Keratinocyte (primary cell): ENCODE results near the gene ZNF43. TPM values are rescaled to one million over a fixed set of nuclear protein-coding genes. Genes with fewer than 3 reads are reported as not detected.
"Not testable (repeated sequence)": the region's sequence is repeated elsewhere in the genome, so short reads cannot be mapped to it uniquely, and the experiment has no call there.

Experiments
- DNase-seq: peaks from one replicate; pipeline ENCODE4 v3.0.0-alpha.2; 2011; ENCODE audit warnings: low read depth, missing footprints, low spot score
- FAIRE-seq: peaks from 2 replicates; lab custom pipeline; 2011; peaks lifted over from hg19 to GRCh38; lab: Jason Lieb, UNC
- H2AFZ ChIP-seq: 2 replicates; pipeline ENCODE4 v1.6.0; 2012; ENCODE audit warnings: low read length, control low read depth, inconsistent platforms; ENCODE audit not compliant: control insufficient read depth
- H3K27ac ChIP-seq: 2 replicates; pipeline ENCODE4 v1.5.1; 2011; ENCODE audit warnings: low read length; ENCODE audit not compliant: control insufficient read depth, insufficient read depth
- H3K27me3 ChIP-seq: 3 replicates; pipeline ENCODE4 v1.6.0; 2011; ENCODE audit warnings: low read length; ENCODE audit not compliant: control insufficient read depth, insufficient read depth; ENCODE audit errors: extremely low read depth
- H3K36me3 ChIP-seq, 2 experiments: 2 replicates in 1 of 2; 3 replicates in 1 of 2; pipeline ENCODE4 v1.5.1; 2011; ENCODE audit warnings: low read length in 2 of 2, mild to moderate bottlenecking in 1 of 2; ENCODE audit not compliant: control insufficient read depth in 2 of 2, insufficient read depth in 2 of 2; ENCODE audit errors: extremely low read depth in 1 of 2
- H3K4me1 ChIP-seq: 3 replicates; pipeline ENCODE4 v1.5.1; 2011; ENCODE audit warnings: low read length; ENCODE audit not compliant: control insufficient read depth, insufficient read depth; ENCODE audit errors: extremely low read depth
- H3K4me2 ChIP-seq: 3 replicates; pipeline ENCODE4 v1.6.0; 2011; ENCODE audit warnings: low read depth, low read length; ENCODE audit not compliant: control insufficient read depth, insufficient read depth; ENCODE audit errors: extremely low read depth
- H3K4me3 ChIP-seq, 3 experiments: fragments of 200-600 bp in 1 of 3; sonication (generic) in 1 of 3; 2 replicates in 2 of 3; 3 replicates in 1 of 3; pipeline ENCODE4 v1.5.1; 2011 to 2016; ENCODE audit warnings: low read length in 3 of 3, mild to moderate bottlenecking in 3 of 3, control low read depth in 2 of 3, inconsistent platforms in 1 of 3, low read depth in 1 of 3, mixed read lengths in 1 of 3, mixed run types in 1 of 3, moderate library complexity in 1 of 3; ENCODE audit not compliant: control insufficient read depth in 2 of 3, insufficient read depth in 2 of 3; ENCODE audit errors: extremely low read depth in 1 of 3
- H3K79me2 ChIP-seq: 2 replicates; pipeline ENCODE4 v1.6.0; 2012; ENCODE audit warnings: low read length; ENCODE audit not compliant: control insufficient read depth, insufficient read depth
- H3K9ac ChIP-seq: 3 replicates; pipeline ENCODE4 v1.6.0; 2011; ENCODE audit warnings: low read length; ENCODE audit not compliant: control insufficient read depth, insufficient read depth; ENCODE audit errors: extremely low read depth
- H3K9me1 ChIP-seq: 3 replicates; pipeline ENCODE4 v1.6.0; 2011; ENCODE audit warnings: low read length; ENCODE audit not compliant: control insufficient read depth, insufficient read depth; ENCODE audit errors: extremely low read depth
- H3K9me3 ChIP-seq: 2 replicates; pipeline ENCODE4 v1.5.1; 2012; ENCODE audit warnings: low read depth, low read length; ENCODE audit not compliant: control insufficient read depth
- H4K20me1 ChIP-seq: 3 replicates; pipeline ENCODE4 v1.6.0; 2011; ENCODE audit warnings: low read length; ENCODE audit not compliant: control insufficient read depth, insufficient read depth; ENCODE audit errors: extremely low read depth
- EZH2 ChIP-seq: IDR thresholded peaks from one replicate; pipeline ENCODE4 v1.6.1; 2012; ENCODE audit warnings: inconsistent platforms, mild to moderate bottlenecking, low read length, moderate library complexity
- dilution Hi-C: fragments of 300-500 bp; cut with MboI; formaldehyde crosslinking; loops from one replicate; pipeline ENCODE4 v1.7.0; 2020; ENCODE audit warnings: low sequenced_read_pairs; ENCODE audit not compliant: extremely low pct_ligation_motif_present
- polyA plus RNA-seq, 5 experiments: library from polyadenylated mRNA; depleted of rRNA in 3 of 5; stranded (reverse) in 3 of 5; stranded (forward) in 1 of 5; unstranded in 1 of 5; fragments of >200 nt; gene quantifications; 1 replicate in 1 of 5; 2 replicates in 3 of 5; 3 replicates in 1 of 5; pipeline versions ENCODE4 v1.2.1 to v1.2.3, GENCODE V29; 2011 to 2012; ENCODE audit warnings: missing spikeins in 2 of 5, low read depth in 1 of 5, low replicate concordance in 1 of 5
- TF ChIP-seq, protein P1 (sequence below), 3 experiments: IDR thresholded peaks in 1 of 3; conservative IDR thresholded peaks in 1 of 3; optimal IDR thresholded peaks in 1 of 3; 2 replicates in 2 of 3; 3 replicates in 1 of 3; pipeline versions ENCODE3 to v1.5.1; 2011; ENCODE audit warnings: low read length in 3 of 3, mild to moderate bottlenecking in 3 of 3, moderate library complexity in 2 of 3, control low read depth in 1 of 3, inconsistent platforms in 1 of 3; ENCODE audit not compliant: insufficient read depth in 2 of 3; ENCODE audit errors: extremely low read depth in 1 of 3

Gene ZNF43
- polyA plus RNA-seq, 1 donor (not counting 4 experiments of a cell fraction or from before 2014, with no cell fraction given) = 3.3 TPM

DNA sequence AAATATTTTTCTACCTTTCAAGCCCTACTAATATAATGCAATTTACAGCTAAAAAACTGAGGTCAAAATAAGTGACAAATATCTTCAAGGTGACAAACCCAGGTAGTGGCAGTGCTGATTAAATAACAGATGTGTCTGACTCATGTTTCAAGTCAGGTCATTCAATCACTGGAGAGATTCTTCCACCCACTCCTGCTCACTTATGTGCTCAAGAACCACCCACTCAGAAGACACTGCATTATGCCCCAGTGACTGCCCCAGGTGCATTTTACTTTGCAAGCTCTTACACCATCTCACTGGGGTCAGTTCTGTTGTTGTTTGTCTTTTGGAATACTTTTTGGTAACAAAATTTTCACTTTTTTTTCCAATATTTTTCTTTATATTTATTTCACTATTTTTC lies 70.8 kb downstream of the ZNF43 start:
- no peaks in the 10 kb centered on the region for H3K27me3 ChIP-seq
- TF ChIP-seq, protein P1, sequence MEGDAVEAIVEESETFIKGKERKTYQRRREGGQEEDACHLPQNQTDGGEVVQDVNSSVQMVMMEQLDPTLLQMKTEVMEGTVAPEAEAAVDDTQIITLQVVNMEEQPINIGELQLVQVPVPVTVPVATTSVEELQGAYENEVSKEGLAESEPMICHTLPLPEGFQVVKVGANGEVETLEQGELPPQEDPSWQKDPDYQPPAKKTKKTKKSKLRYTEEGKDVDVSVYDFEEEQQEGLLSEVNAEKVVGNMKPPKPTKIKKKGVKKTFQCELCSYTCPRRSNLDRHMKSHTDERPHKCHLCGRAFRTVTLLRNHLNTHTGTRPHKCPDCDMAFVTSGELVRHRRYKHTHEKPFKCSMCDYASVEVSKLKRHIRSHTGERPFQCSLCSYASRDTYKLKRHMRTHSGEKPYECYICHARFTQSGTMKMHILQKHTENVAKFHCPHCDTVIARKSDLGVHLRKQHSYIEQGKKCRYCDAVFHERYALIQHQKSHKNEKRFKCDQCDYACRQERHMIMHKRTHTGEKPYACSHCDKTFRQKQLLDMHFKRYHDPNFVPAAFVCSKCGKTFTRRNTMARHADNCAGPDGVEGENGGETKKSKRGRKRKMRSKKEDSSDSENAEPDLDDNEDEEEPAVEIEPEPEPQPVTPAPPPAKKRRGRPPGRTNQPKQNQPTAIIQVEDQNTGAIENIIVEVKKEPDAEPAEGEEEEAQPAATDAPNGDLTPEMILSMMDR (optimal IDR thresholded peaks at IDR 0.05 in 1 of 3, IDR thresholded peaks at IDR 0.05 in 1 of 3, conservative IDR thresholded peaks at IDR 0.05 in 1 of 3; ENCODE audit: extremely low read depth in 1 of 3, insufficient read depth in 2 of 3, low read length in 3 of 3) = no peak
- dilution Hi-C loops = no loop called here
- no peaks in the 10 kb centered on the region for H4K20me1 ChIP-seq
- no peak overlapping the region for H3K4me3 ChIP-seq
- DNase-seq (no peak), FAIRE-seq (no peak)
- H3K79me2 ChIP-seq = peaks cover 16% of the 10 kb centered on the region
- H3K4me1 ChIP-seq = no peaks in the 10 kb centered on the region
- H3K9me3 ChIP-seq = no peaks in the 10 kb centered on the region
- no peak overlapping the region for H3K27ac ChIP-seq
- no peaks in the 10 kb centered on the region for H3K36me3 ChIP-seq
- H2AFZ ChIP-seq = no peak overlapping the region
- no peak overlapping the region for H3K9ac ChIP-seq
- no peak overlapping the region for H3K4me2 ChIP-seq
- no peaks in the 10 kb centered on the region for H3K9me1 ChIP-seq

DNA sequence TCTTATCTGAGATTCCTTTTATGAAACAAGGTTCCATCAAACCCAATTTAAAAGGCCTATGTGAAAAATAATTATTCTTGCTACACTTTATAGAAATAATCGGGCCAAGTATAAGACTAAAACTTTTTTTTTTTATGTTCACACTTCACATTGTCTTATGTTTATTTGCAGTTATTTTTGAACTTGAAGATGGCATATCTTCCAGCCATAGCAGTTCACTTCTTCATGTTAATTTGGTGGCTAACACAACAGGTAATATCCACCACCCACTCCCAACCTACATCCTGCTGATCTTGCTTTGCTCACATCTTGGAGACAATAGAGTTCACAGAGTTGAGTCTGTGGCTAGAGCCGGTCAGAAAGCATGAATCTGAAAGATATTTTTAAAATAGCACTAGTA lies 74.4 kb downstream of the ZNF43 start:
- H2AFZ ChIP-seq, dilution Hi-C loops, H3K4me1 ChIP-seq, H3K9me1 ChIP-seq, H3K27ac ChIP-seq, H3K9me3 ChIP-seq, H3K9ac ChIP-seq, H3K4me2 ChIP-seq, DNase-seq, FAIRE-seq, H4K20me1 ChIP-seq, H3K4me3 ChIP-seq, H3K36me3 ChIP-seq, H3K27me3 ChIP-seq: not testable (repeated sequence)
- peaks cover 11% of the 10 kb centered on the region for H3K79me2 ChIP-seq

DNA sequence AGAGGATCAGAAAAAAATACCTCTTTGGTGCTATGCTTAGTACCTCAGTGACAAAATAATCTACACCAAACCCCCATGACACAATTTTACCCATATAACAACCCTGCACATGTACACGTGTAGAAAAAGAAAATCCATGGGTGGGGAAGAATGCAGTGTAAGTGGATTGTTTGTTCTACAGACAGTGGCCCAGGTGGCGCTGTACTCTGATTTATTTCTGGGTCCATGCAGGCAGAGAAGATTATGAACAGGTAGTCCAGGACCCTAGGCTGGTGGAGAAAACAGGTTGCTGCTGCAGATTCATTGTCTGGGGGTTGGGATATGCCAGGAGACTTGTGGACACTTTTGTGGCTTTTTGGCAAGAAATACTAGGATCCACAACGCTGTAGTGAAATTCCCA lies 77.7 kb downstream of the ZNF43 start:
- no peak for TF ChIP-seq EZH2
- TF ChIP-seq, protein P1 (optimal IDR thresholded peaks at IDR 0.05 in 1 of 3, IDR thresholded peaks at IDR 0.05 in 1 of 3, conservative IDR thresholded peaks at IDR 0.05 in 1 of 3; ENCODE audit: extremely low read depth in 1 of 3, insufficient read depth in 2 of 3, low read length in 3 of 3) = no peak
- Histone ChIP-seq H3K4me1 (no peaks in the 10 kb centered on the region), H3K9me3 (peaks cover 1% of the 10 kb centered on the region), H4K20me1 (no peaks in the 10 kb centered on the region), H3K27me3 (no peaks in the 10 kb centered on the region), H3K4me3 (no peak overlapping the region), H2AFZ (no peak overlapping the region), H3K9me1 (no peaks in the 10 kb centered on the region), H3K9ac (no peak overlapping the region), H3K27ac (no peak overlapping the region), H3K36me3 (peaks cover 0 to 2% of the 10 kb centered on the region in 2 experiments), H3K4me2 (no peak overlapping the region), H3K79me2 (peaks cover 15% of the 10 kb centered on the region)
- FAIRE-seq (no peak), DNase-seq (no peak)
- dilution Hi-C loops = no loop called here

DNA sequence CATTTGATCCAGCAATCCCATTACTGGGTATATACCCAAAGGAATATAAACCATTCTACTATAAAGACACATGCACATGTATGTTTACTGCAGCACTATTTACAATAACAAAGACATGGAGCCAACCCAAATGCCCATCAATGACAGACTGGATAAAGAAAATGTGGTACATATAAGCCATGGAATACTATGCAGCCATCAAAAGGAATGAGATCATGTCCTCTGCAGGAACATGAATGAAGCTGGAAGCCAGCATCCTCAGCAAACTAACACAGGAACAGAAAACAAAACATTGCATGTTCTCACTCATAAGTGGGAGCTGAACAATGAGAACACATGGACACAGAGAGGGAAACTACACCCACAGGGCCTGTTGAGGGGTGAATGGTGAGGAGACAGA lies 80.4 kb downstream of the ZNF43 start:
- H3K27me3 ChIP-seq, H3K9me3 ChIP-seq, H3K4me2 ChIP-seq, H2AFZ ChIP-seq, DNase-seq, H3K9ac ChIP-seq, H3K36me3 ChIP-seq, FAIRE-seq, dilution Hi-C loops, H3K9me1 ChIP-seq, H3K4me1 ChIP-seq, H3K27ac ChIP-seq, H4K20me1 ChIP-seq, H3K4me3 ChIP-seq: not testable (repeated sequence)
- peaks cover 19% of the 10 kb centered on the region for H3K79me2 ChIP-seq
